Measurements from ENCODE around the gene DACT2.

The DACT2 gene

DNA sequence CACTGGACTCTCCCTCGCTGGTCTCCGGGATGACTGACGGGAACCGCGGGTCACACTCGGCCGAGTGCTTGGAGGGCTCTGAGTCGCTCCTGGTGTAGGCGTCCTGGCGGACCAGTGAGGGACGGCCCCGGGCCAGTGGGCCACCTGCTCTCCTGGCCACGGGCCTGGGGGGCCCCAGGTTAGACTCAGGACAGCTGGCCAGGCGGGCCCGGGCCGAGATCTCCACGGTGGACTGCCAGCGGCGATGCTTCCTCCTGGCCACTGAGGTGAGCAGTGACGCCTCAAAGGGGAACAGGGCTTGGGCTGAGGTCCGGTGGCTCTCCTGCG is 11.9 kb downstream of the DACT2 start:
- Histone ChIP-seq H3K4me1 (ENCODE audit: insufficient read depth, low read length) (no peaks in the 10 kb centered on the region), H3K27me3 (ENCODE audit: insufficient read depth, low read length, poor library complexity) (no peaks in the 10 kb centered on the region), H3K9ac (ENCODE audit: low read depth, low read length) (no peak overlapping the region), H3K79me2 (ENCODE audit: insufficient read depth, low read length) (no peaks in the 10 kb centered on the region), H3K4me2 (ENCODE audit: insufficient read depth, low read length) (no peak overlapping the region), H3K9me3 (ENCODE audit: insufficient read depth, low read length, severe bottlenecking) (no peaks in the 10 kb centered on the region), H3K4me3 (ENCODE audit: low read depth in 1 of 2, low read length in 2 of 2) (no peak overlapping the region), H3K36me3 (ENCODE audit: insufficient read depth, low read length) (no peaks in the 10 kb centered on the region), H3K27ac (ENCODE audit: low read length) (no peak overlapping the region), H4K20me1 (ENCODE audit: insufficient read depth, low read length) (no peaks in the 10 kb centered on the region), H2AFZ (ENCODE audit: low read depth, low read length) (no peak overlapping the region)
- TF ChIP-seq, protein P1, sequence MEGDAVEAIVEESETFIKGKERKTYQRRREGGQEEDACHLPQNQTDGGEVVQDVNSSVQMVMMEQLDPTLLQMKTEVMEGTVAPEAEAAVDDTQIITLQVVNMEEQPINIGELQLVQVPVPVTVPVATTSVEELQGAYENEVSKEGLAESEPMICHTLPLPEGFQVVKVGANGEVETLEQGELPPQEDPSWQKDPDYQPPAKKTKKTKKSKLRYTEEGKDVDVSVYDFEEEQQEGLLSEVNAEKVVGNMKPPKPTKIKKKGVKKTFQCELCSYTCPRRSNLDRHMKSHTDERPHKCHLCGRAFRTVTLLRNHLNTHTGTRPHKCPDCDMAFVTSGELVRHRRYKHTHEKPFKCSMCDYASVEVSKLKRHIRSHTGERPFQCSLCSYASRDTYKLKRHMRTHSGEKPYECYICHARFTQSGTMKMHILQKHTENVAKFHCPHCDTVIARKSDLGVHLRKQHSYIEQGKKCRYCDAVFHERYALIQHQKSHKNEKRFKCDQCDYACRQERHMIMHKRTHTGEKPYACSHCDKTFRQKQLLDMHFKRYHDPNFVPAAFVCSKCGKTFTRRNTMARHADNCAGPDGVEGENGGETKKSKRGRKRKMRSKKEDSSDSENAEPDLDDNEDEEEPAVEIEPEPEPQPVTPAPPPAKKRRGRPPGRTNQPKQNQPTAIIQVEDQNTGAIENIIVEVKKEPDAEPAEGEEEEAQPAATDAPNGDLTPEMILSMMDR (IDR thresholded peaks at IDR 0.05; ENCODE audit: borderline replicate concordance, extremely low read depth, low read length, poor library complexity, severe bottlenecking): no peak
- TF ChIP-seq EZH2 (IDR thresholded peaks at IDR 0.05; ENCODE audit: borderline replicate concordance, low read depth, low read length, severe bottlenecking): no peak
- no peak for ATAC-seq (ENCODE audit: insufficient read depth, low read depth)
- DNase-seq: no peak

DNA sequence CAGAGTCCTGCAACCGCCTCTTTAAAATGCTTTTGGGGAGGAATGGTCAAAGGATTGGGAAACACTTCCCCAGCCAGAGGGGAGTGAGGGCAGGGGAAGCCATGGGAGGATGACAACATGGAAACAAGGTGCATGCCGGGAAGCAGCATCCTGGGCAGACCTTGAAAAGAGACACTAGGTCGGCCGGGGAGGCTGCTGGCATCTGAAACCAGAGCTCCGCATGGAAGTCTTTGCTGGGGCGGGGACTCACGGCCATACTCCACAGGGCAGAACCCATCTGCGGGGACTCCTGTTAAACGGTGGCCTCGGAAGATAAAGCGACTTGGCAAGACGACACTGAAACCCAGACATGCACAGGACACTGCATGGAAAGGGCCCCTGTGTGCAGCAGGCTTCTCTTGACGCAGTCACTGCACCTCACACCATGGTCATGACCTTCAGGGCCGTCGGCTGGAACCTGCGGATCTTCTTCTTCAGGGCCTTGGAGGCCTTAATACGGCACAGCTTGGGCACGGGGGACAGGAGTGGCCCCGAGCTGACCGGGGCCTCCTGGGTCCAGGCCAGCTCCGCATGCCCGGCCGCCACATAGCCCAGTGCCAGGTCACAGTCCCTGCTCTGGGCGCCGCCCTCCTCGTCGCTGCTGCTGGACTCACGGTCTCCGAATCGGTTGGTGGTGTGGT is 12.4 kb downstream of the DACT2 start:
- no peaks in the 10 kb centered on the region for H3K27me3 ChIP-seq (ENCODE audit: insufficient read depth, low read length, poor library complexity)
- no peaks in the 10 kb centered on the region for H3K36me3 ChIP-seq (ENCODE audit: insufficient read depth, low read length)
- TF ChIP-seq EZH2 (IDR thresholded peaks at IDR 0.05; ENCODE audit: borderline replicate concordance, low read depth, low read length, severe bottlenecking): no peak
- TF ChIP-seq, protein P1 (IDR thresholded peaks at IDR 0.05; ENCODE audit: borderline replicate concordance, extremely low read depth, low read length, poor library complexity, severe bottlenecking): no peak
- H3K79me2 ChIP-seq (ENCODE audit: insufficient read depth, low read length): no peaks in the 10 kb centered on the region
- H2AFZ ChIP-seq (ENCODE audit: low read depth, low read length): no peak overlapping the region
- H4K20me1 ChIP-seq (ENCODE audit: insufficient read depth, low read length): no peaks in the 10 kb centered on the region
- ATAC-seq (ENCODE audit: insufficient read depth, low read depth) (no peak), DNase-seq (no peak)
- no peak overlapping the region for H3K9ac ChIP-seq (ENCODE audit: low read depth, low read length)
- no peaks in the 10 kb centered on the region for H3K4me1 ChIP-seq (ENCODE audit: insufficient read depth, low read length)
- H3K9me3 ChIP-seq (ENCODE audit: insufficient read depth, low read length, severe bottlenecking): no peaks in the 10 kb centered on the region
- H3K4me3 ChIP-seq (ENCODE audit: low read depth in 1 of 2, low read length in 2 of 2): no peak overlapping the region
- H3K27ac ChIP-seq (ENCODE audit: low read length): no peak overlapping the region
- H3K4me2 ChIP-seq (ENCODE audit: insufficient read depth, low read length): no peak overlapping the region

DNA sequence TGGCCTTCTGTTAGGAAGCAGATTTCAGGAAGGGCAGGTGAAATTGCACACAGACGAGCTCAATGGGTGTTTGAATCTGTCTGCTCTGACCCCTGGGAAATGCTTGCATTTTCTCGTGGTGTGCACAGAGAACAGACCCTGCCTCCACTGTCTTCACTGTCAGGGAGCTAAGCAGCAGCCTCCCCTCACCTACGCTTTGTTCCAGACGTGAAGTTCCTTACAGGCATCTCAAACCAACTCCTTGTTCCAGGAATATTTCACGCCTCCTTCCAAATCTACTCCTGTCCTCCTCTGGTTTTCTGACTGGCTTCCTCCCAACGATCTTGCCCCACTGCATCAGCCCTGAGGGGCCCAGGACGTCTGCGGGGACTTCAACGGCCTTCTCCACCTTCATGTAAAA is 13.7 kb downstream of the DACT2 start:
- Histone ChIP-seq H3K9me3 (ENCODE audit: insufficient read depth, low read length, severe bottlenecking) (no peaks in the 10 kb centered on the region), H3K4me2 (ENCODE audit: insufficient read depth, low read length) (no peak overlapping the region), H3K27ac (ENCODE audit: low read length) (no peak overlapping the region), H3K4me1 (ENCODE audit: insufficient read depth, low read length) (no peaks in the 10 kb centered on the region), H3K9ac (ENCODE audit: low read depth, low read length) (no peak overlapping the region), H3K27me3 (ENCODE audit: insufficient read depth, low read length, poor library complexity) (no peaks in the 10 kb centered on the region), H3K79me2 (ENCODE audit: insufficient read depth, low read length) (no peaks in the 10 kb centered on the region), H3K36me3 (ENCODE audit: insufficient read depth, low read length) (no peaks in the 10 kb centered on the region), H2AFZ (ENCODE audit: low read depth, low read length) (no peak overlapping the region), H4K20me1 (ENCODE audit: insufficient read depth, low read length) (no peaks in the 10 kb centered on the region), H3K4me3 (ENCODE audit: low read depth in 1 of 2, low read length in 2 of 2) (no peak overlapping the region)
- ATAC-seq (ENCODE audit: insufficient read depth, low read depth): no peak
- no peak for TF ChIP-seq EZH2 (IDR thresholded peaks at IDR 0.05; ENCODE audit: borderline replicate concordance, low read depth, low read length, severe bottlenecking)
- TF ChIP-seq, protein P1 (IDR thresholded peaks at IDR 0.05; ENCODE audit: borderline replicate concordance, extremely low read depth, low read length, poor library complexity, severe bottlenecking): no peak
- DNase-seq: no peak
